HS-5 (cell line): Measurements from ENCODE around the gene DGKG.
A peak's percentile ranks its signal among the peaks of the same experiment; 100 is the strongest.

Experiments
- DNase-seq: peaks from one replicate; pipeline ENCODE4 v3.0.0-alpha.2; 2012; ENCODE audit warnings: low read depth

Gene DGKG

DNA sequence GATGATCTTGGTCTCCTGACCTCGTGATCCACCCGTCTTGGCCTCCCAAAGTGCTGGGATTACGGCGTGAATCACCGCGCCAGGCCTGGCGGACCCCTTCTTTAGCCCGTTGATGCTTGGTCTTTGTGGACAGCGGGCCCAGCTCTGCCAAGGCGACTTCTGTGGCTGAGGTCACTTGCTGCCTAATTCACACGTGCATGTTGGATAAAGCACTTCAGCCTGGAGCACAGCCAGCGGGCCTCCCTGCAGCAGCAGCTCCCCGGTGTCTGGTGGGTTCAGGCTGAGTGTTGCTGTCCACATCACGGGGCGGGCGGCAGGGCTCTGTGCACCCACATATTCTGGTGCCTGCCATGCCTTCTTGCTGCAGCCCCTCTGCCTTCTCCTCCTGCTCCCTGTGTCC is 88.4 kb downstream of the DGKG start:
- no peak for DNase-seq

DNA sequence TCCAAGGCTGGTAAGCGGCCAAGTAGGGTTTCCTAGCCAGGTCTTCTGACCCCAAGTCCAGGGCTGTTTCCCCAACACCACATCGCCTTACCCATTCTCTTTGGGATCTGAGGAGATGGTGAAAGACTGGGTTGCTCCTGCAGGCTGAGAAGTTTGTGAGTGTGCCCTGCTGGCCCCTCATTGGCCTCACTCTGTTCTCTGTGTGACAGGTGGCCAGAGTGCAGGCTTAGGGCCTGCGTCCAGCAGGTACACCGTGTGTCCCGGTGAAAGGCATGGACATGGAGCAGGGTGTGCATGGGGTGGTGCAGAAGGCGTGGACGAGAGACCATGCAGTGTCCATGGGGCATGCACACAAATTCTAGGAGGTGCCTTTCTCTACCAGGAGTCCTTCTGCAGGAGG is 91.3 kb downstream of the DGKG start:
- DNase-seq = no peak

DNA sequence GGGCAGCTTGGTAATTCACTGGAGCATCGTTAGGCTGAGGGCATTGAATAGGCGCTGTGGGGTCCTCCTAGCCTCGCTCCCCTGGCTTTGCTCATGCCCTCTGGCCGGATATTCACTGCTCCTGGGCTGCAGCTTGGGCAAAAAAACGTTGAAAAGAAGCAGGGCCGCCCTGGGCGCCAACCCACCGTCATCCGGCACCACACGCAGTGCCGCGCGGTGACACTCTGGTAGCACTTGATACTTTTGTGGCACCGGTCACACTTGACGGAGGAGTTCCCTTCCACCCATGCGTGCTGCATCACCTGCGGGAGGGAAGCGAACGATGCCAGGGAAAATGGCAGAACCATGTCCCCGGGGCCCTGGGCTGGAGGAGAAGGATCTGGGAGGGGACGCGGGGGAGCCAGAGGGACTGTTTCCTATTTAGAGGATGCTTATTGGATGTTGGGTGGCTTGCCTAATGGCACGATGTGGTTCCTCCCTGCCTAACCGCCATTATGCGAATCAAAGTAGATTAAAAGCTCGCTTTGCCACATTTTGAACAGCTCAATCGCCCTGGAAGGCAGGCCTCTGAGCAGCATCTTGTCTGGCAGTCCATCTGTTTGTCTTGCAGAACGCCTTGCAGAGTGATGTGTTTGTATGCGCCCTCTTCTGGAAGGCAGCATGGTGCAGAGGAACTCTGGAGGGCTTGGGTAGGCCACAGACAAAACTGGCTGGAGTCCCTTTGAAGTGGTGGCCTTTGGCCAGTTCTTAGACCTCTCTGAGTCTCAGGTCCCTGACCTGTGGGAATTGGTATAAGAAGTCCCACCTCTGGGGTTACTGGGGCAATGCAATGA is 93.2 kb downstream of the DGKG start:
- DNase-seq = no peak

DNA sequence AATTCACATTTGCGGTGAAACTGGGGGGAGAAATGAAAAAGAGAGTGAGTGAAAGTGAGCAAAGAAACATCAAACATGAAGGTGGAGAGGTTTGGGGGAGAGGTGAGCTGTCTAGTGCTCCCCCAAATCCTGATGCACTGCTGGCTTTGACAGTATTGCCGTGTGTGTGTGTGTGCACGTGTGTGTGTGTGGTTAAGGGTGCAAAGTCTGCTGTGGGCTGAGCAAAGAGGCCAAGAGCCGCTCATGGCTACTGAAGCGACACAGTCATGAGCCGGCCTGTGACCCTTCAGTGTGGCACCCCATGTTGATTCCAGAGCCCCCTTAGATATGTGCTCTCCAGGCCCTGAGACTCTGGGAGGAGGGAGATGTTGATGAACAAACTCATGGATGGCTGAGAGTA is 94.3 kb downstream of the DGKG start:
- DNase-seq = no peak

DNA sequence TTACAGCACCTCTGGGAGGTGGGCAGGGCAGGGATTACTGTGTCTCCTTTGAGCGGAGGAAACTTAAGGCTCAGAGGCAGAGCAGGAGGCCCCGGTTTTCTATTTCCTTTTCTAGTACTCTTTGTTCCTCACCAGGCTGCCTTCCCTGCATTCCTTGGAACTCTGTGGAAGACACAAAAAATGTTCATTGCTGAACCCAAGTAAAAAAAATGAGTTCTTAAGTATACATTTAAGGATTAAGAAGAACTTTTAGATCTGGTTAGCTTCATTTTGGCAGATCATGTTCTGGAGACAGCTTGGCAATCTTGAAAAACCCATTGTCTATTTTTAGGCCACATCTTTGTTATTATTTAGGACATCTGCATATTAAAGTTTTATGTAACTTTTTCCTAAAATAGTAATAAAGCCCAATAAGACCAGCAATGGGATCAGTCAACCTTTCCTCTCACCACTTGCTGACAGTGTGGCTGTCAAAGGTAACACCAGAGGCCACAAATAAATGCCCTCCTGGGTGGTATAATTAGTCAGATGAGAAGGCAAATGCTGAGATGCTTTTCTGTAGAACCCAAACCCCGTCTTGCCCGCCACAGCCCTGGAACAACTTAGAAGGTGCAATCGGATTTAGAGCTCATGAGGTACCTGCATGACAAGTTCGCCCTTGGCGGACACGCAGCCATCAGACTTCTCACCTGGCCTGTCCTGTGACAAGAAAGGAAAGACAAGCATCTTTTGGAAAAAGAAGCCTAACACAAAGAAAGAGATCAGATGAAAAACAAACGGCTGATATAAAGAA is 97.2 kb downstream of the DGKG start:
- DNase-seq = no peak

DNA sequence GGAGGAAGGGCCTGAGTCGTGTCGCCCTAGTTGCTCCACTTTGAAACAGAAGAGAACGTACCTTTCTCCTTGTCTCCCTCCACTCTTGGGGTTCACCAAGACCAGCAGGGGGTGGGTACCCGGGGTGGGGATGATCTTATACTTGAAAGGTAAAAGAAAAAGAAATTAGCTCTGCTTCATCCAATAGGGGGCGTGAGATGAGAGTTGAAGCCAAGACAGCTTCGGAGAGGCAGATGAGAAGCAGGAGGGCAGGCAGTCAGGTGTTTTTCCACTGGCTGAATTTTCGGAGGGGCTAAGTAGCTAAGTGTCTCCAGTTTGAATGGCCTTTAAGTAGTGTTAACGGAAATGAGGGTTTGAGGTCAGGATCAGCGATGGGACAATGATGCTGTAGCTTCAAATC is 100.4 kb downstream of the DGKG start:
- DNase-seq = no peak

DNA sequence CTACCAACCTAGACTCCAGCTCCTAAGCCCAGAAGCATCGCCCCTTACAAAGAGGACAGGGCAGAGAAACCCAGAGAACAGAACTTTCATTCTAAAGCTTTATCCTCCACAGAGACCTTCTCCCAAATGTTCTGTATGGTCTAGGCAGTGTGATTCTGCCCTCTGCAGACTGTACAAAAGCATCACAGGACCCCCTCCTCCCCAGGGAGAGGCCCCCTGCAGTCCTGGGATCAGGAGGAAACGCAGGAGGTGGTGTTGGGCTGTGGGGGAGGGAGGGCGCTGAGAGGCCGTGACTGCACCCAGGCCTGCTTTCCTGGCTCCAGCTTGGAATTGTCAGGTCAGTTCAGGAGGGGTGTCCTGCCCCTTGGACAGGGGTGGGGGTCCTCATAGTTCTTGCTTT is 101.3 kb downstream of the DGKG start:
- DNase-seq = no peak

DNA sequence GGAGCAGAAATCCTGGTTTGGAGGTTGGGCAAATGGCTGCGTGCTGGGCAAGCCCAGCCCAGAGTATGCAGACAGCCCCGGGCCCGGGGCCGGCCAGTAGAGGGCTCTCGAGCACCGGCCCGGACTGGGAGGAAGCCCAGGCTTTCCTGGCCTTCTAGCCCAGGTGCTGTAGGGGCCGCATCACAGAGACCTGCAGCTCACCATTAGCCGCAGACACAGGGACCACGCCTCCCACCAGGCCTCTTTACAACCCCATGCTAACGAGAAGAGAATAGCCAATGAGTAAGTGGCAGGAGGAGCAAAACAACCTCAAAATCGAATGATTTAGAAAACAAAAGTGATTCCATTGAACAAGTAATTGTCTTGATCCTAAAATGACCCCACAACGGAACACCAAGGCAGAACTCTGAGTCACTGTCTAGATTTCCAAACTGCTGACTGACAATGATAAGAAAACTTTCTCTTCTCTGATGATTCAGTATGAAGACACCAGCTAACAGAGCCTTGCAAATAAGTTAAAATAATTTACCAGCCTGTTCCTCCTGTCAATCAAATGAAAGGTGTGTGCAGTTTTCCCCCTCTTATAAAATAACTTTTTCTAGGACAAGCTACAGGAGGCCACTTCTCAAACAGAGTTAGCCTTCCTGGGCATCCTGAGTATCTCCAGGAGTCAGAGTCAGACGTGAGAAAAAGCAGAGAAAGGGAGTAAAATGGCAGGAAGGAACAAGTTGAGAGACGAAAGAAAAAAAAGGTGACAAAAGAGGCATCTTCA is 102.2 kb downstream of the DGKG start:
- peak; percentile 78 for DNase-seq

DNA sequence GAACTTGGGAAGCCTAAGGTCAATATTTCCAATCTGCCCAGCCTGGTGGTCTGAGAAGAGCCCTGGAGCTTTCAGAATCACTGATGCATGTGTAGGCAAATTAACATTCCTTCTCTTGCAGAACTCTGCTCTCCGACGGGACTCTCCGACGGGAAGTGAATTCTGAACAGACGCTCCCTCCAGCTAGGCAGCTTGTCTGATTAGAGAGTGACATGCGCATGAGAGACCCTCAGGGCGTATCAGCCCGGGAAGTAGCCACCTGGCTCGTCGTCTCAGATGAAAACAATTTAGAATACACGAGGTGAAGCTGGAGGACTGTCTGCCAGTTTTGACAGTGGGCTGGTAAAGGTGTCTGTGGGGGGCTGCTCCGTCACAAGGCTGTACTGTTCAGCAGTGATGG is 103.1 kb downstream of the DGKG start:
- DNase-seq = no peak

DNA sequence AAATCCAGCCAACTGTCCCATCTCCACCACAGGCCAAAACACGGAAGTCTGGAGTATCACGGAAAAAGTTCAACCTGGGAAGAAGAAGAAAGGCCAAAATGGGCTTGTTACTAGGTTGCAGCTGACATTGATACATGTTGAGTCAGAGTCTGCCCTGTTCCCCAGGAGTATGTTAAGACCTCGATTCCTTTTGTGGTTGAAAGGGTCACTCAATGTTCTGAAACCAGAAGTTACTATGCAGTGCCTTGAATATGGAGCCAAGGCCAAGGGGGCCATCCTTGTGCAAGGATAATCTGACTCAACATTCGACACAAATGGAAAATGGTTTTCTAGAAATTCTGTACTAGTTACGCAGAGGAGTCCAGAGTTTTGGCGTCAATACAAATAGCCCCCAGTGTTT is 104.2 kb downstream of the DGKG start:
- DNase-seq = no peak

DNA sequence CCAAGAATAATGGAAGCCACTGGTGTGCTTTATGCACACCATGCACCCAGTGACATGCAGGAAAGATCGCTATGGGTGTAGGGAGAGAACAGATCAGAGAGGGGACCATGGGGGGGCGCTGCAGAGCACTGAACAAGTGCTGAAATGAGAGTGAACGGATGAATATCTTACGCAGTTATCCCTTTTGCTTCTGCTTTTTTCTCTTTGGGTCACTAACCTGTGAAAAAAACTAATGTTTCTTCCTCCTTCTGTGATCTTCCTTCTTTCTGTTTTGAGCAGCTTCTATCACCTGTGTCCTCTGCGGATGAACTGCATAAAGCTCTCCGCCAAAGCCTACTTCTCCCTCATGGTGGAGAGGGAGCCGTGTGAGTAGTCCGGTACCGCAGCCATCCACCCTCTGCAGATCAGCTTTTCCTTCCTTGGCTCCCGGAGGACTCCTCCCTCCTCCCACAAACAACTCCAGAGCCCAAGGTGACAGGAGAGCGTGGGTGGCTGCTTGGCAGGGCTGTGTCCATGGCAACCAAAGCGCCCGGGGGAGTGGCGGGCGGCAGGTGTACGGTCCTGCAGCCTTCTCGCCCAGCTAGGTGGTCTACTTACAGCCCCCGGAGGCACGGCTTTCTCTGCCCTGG is 106.2 kb downstream of the DGKG start:
- no peak for DNase-seq

DNA sequence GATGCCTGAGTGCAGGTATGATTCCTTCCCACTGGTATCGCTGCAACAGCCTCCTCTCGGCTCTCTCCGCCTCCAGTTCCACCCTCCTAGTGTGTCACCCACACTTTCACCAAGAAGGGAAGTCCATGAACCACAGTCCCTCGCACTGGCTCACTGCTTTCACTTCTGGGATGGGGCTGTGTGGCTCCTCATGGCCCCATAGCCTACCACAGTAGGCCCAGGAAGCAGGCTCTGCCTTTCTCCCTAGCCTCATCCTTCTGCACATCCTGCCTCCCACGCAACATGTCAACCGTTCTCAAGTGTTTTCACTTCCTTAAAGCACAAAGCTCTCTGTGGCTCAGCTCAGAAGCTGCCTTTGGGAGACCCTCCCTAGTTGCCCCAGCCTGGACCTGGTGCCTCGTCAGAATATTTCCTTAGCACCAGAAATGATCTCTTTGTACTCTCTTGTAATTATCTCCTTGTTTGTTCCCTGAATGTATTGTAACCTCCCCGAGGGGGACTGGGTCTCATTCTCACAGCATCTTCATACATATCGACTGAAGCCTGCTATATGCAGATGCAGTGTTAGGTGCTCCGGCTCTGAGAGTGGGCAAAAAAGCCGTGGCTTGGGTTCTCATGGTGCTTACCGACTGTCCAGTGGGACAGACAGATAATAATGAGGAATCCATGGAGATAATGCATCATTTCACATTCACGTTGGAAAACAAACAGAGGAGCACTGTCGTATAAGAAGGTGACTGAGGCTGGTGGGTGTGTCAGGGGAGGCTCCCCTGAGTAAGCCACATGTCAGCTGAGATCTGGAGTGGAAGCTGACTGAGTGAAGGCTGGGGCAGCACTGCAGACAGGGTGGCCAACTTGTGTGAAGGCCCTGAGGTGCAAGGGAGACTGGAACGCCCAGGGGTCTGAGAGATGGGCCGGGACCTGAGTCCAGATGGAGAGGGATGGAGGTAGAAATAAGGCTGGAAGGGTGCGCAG is 107.1 kb downstream of the DGKG start:
- no peak for DNase-seq

DNA sequence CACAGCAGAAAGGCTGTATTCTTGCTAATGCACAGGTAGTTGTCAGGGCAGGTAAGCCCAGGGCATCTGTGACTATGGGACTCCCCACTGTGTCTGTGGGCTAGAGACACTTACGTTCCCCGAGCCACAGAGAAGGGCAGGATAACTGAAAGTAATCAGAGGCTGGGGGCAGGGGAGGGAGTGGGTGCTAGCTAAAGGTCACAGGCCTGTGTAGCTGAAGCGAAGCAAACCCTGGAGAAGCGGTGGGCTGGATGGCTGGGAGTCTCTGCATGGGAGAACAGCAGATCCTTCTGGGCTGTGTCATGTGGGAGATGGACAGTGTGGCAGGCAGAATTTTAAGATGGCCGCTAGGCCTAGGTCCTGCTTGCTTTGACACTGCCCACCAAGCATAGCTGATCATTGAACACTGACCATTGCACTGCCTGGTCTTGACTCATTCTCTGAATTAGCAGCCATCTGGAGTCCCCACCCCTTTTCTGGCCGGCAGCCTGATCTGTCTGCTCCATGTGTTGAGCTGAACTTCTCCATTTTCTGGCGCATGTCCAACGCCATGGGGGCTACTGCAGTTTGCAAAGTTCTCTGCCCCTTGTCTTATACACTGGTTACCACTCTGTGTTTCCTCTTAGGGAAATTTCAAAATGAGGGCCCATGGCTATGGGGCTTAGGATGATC is 110.0 kb downstream of the DGKG start:
- no peak for DNase-seq

DNA sequence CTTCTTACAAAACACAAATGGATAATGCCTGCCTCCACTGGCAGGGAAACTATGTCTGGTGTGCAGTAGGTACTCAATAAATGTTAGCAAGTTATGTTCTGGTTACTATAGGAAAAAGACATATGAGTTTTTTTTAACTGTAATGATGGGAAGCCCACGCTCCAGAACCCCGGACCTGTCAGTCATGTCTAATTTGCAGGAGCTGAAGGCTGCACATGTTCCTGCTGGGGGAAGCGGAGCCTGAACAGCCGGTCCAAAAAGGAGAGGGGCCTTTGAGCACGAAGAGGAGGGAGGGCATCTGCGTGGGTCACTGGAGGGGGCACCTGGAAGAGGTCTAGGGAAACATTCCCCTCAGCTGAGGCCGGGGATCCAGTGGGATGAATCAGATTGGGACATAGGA is 113.2 kb downstream of the DGKG start:
- DNase-seq = no peak

DNA sequence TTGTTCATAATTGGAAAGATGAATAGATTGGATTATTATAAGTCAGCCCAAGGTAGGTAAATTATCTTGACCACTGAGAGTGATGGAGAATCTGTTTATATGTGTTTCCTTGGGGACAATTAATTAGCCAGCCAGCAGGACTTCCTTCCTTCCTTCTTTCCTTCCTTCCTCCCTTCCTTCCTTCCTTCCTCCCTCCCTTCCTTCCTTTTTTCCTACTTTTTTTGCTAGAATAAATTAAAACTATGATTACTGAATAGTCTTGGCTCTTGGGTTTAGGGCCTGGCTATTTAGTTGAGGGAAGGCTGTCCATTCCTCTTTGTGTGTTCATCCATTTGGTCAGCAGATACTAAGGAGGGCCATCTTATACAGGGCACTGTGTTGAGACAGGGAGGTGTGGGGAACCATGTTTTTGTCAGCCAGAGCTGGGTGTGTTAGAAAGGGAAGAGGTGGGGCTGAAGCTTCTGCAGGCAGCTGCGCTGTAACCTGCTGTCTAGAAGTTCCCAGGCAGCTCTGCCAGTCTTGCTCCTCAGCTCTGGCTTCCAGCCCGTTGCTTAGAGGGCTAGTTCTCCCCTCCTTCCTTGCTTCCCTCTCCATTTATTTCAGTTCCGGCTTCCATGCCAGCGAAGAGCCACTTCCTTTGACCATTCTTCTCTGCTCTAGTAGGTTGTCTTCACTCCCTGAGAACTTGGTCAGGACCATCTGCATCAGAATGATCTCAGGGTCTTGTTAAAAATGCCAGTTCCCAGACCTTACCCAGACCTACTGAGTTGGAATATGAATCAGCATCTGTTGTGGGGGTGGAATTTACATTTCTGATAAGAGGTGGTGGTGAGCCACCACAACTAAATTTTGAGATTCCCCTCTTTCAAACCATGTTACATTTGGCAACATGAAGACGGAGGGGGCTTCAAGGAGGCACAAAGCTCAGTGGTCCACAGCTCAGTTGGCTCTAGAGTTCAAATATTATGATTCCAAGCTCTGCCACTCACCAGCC is 113.9 kb downstream of the DGKG start:
- DNase-seq = no peak

DNA sequence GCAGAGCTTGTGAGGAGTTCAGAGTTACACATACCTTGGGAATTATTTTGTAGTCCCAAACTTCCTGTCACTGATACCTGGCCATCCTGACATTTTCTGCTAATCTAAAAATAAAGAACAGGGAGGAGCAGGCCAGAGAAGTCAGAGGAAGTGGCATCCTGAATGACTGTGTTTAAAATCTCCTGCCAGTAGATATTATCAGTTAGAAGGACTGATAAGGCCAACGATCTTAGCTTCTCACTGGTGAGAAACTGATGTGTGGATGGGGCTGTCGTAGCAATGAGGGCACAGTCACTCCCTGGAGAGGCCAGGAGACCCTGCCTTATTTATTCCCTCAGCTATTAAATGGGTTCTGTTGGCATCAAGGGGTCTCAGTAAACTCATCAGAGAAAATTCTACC is 115.1 kb downstream of the DGKG start:
- no peak for DNase-seq

DNA sequence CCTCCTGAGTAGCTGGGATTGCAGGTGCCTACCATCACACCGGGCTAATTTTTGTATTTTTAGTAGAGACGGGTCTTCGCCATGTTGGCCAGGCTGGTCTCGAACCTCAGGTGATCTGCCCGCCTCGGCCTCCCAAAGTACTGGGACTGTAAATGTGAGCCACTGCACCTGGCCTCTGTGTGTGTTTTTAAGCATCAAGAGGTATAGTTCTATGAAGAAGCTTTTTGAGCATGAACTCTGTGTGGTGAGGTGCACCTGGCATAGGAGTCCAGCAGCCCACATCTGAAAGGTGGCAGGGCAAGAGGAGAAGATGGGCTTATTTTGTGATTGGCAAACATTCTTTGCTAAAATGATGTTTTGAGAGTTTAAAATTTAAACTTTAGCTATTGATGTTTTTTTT is 118.0 kb downstream of the DGKG start:
- no peak for DNase-seq

DNA sequence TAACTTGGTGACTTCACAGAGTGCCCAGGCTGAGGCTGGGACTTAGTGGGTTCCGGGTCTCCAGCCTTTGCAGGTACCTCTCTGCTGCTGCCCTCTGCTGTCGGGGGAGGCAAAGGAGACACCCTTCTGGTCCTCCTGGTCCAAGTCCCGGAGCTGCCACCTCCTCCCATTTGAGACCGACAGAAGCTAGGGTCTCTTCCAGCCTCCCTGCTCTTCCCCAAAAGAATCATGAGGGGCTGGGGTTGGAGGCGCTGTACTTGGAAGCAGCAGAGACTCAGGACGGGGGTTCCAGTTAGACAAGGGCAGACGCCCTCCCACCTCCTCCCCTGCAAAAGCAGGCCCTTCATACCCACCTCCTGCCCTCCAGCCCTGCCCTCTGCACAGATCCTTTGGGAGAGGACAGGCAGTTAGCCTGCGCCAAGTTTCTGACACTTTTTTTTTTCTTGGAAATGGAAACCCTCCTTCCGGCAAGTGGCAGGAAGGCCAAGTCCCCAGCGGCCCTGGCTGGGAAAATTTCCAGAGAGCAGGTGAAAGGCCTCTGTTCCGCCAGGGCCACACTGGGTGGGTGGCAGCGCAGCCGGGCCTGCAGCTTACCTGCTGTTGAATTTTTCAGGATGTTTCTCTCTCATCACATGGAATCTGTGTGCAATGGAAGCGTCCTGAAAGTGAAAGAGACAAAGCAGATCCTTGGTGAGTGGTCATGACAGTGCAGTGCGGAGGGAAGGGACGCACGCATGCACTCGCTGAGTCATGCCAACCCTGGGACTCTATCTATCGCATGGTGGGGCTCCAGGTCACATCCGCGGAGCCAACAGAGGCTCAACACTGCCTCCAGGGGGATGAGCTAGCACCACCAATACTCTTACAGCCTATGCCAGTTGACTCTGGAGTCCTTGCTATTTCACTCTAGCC is 119.9 kb downstream of the DGKG start:
- DNase-seq = peak; percentile 56
